WTC11 (cell line): ENCODE results near the gene DDI1. TPM values are rescaled to one million over a fixed set of nuclear protein-coding genes. Genes with fewer than 3 reads are reported as not detected.

Experiments used
- ATAC-seq: fragments of 200-7000 bp; cut with Tn5 transposase; 2 replicates; pipeline ENCODE4 v1.10.0; 2021; ENCODE audit warnings: mild to moderate bottlenecking, moderate library complexity
- CTCF ChIA-PET: fragments of 300-600 bp; sonication (Branson Sonifier 250); formaldehyde crosslinking; loops from one replicate; lab custom pipeline; 2021; ENCODE audit warnings: antibody characterized with exemption; lab: Charles Lee
- POLR2A ChIA-PET: fragments of 350-600 bp; sonication (Branson Sonifier 250); formaldehyde crosslinking; loops from one replicate; lab custom pipeline; 2021; ENCODE audit warnings: antibody characterized with exemption; lab: Charles Lee
- DNase-seq: peaks from one replicate; pipeline ENCODE4 v3.0.0; 2021; ENCODE audit warnings: low spot score
- H3K27ac Mint-ChIP-seq: 2 replicates; pipeline ENCODE4 v1.8.0; 2021; ENCODE audit warnings: mixed read lengths
- H3K27me3 Mint-ChIP-seq: 2 replicates; pipeline ENCODE4 v1.8.0; 2021; ENCODE audit warnings: low read depth, mild to moderate bottlenecking, moderate library complexity, mixed read lengths
- H3K36me3 Mint-ChIP-seq: 2 replicates; pipeline ENCODE4 v1.8.0; 2021; ENCODE audit warnings: mixed read lengths
- H3K4me1 Mint-ChIP-seq: 2 replicates; pipeline ENCODE4 v1.8.0; 2022; ENCODE audit warnings: mixed read lengths
- H3K4me3 Mint-ChIP-seq: 2 replicates; pipeline ENCODE4 v1.8.0; 2021; ENCODE audit warnings: mild to moderate bottlenecking, moderate library complexity, mixed read lengths
- H3K9me3 Mint-ChIP-seq: 2 replicates; pipeline ENCODE4 v1.8.0; 2021; ENCODE audit warnings: mixed read lengths
- CBFB ChIP-seq: sonication (generic); formaldehyde crosslinking; IDR thresholded peaks from 2 replicates; pipeline ENCODE4 v1.8.1; 2022; ENCODE audit warnings: mild to moderate bottlenecking, low read depth, missing genetic modification reagents
- CREB1 ChIP-seq: sonication (generic); formaldehyde crosslinking; IDR thresholded peaks from 2 replicates; pipeline ENCODE4 v1.8.0; 2023; ENCODE audit warnings: mild to moderate bottlenecking, missing genetic modification reagents
- CREM ChIP-seq: sonication (generic); formaldehyde crosslinking; IDR thresholded peaks from 2 replicates; pipeline ENCODE4 v1.8.1; 2022; ENCODE audit warnings: mild to moderate bottlenecking, missing genetic modification reagents, moderate library complexity
- E2F4 ChIP-seq: sonication (generic); formaldehyde crosslinking; IDR thresholded peaks from 2 replicates; pipeline ENCODE4 v1.8.1; 2022; ENCODE audit warnings: low read depth, mild to moderate bottlenecking, moderate library complexity, missing genetic modification reagents, borderline replicate concordance
- ELF4 ChIP-seq: sonication (generic); formaldehyde crosslinking; IDR thresholded peaks from 2 replicates; pipeline ENCODE4 v1.8.1; 2022; ENCODE audit warnings: low read depth, mild to moderate bottlenecking, moderate library complexity, missing genetic modification reagents
- FOXJ3 ChIP-seq: sonication (generic); formaldehyde crosslinking; IDR thresholded peaks from 2 replicates; pipeline ENCODE4 v1.9.0; 2021; ENCODE audit warnings: missing genetic modification reagents, mild to moderate bottlenecking, borderline replicate concordance
- FOXK1 ChIP-seq: sonication (generic); formaldehyde crosslinking; IDR thresholded peaks from 2 replicates; pipeline ENCODE4 v1.8.0; 2022; ENCODE audit warnings: mild to moderate bottlenecking, moderate library complexity, missing genetic modification reagents
- GABPB1 ChIP-seq: sonication (generic); formaldehyde crosslinking; IDR thresholded peaks from 2 replicates; pipeline ENCODE4 v1.8.1; 2023; ENCODE audit warnings: mild to moderate bottlenecking, missing genetic modification reagents
- GRHL2 ChIP-seq: fragments of 250-450 bp; sonication (Bioruptor Pico); IDR thresholded peaks from 2 replicates; pipeline ENCODE4 v1.8.0; 2022; ENCODE audit warnings: mild to moderate bottlenecking, moderate library complexity; ENCODE audit not compliant: insufficient replicate concordance, severe bottlenecking
- IRF2 ChIP-seq: sonication (generic); formaldehyde crosslinking; IDR thresholded peaks from 2 replicates; pipeline ENCODE4 v1.8.0; 2022; ENCODE audit warnings: low read depth, missing genetic modification reagents, borderline replicate concordance
- JUN ChIP-seq: sonication (generic); formaldehyde crosslinking; IDR thresholded peaks from 2 replicates; pipeline ENCODE4 v1.8.0; 2023; ENCODE audit warnings: mild to moderate bottlenecking, missing genetic modification reagents
- MLX ChIP-seq: sonication (generic); formaldehyde crosslinking; IDR thresholded peaks from 2 replicates; pipeline ENCODE4 v1.8.1; 2023; ENCODE audit warnings: mild to moderate bottlenecking, missing genetic modification reagents, moderate library complexity
- MXD4 ChIP-seq: fragments of 250-450 bp; sonication (Bioruptor Pico); IDR thresholded peaks from 2 replicates; pipeline ENCODE4 v1.8.0; 2021; ENCODE audit warnings: mild to moderate bottlenecking, moderate library complexity, borderline replicate concordance
- MYBL2 ChIP-seq: sonication (generic); formaldehyde crosslinking; IDR thresholded peaks from 2 replicates; pipeline ENCODE4 v1.8.1; 2023; ENCODE audit warnings: mild to moderate bottlenecking, moderate library complexity, missing genetic modification reagents
- NR2C2 ChIP-seq: sonication (generic); formaldehyde crosslinking; IDR thresholded peaks from 2 replicates; pipeline ENCODE4 v1.8.0; 2022; ENCODE audit warnings: mild to moderate bottlenecking, missing genetic modification reagents
- RORB ChIP-seq: fragments of 250-450 bp; sonication (Bioruptor Pico); IDR thresholded peaks from 2 replicates; pipeline ENCODE4 v1.9.0; 2021; ENCODE audit warnings: mild to moderate bottlenecking
- SMAD4 ChIP-seq: sonication (generic); formaldehyde crosslinking; IDR thresholded peaks from 2 replicates; pipeline ENCODE4 v1.8.0; 2022; ENCODE audit warnings: mild to moderate bottlenecking, missing genetic modification reagents
- TEAD1 ChIP-seq: sonication (generic); formaldehyde crosslinking; IDR thresholded peaks from 2 replicates; pipeline ENCODE4 v1.8.0; 2022; ENCODE audit warnings: mild to moderate bottlenecking, missing genetic modification reagents
- TEAD4 ChIP-seq: sonication (generic); formaldehyde crosslinking; IDR thresholded peaks from 2 replicates; pipeline ENCODE4 v1.8.0; 2022; ENCODE audit warnings: mild to moderate bottlenecking, missing genetic modification reagents
- ZBTB43 ChIP-seq: sonication (generic); formaldehyde crosslinking; IDR thresholded peaks from 2 replicates; pipeline ENCODE4 v1.8.1; 2023; ENCODE audit warnings: mild to moderate bottlenecking, missing genetic modification reagents
- ZNF512 ChIP-seq: sonication (generic); formaldehyde crosslinking; IDR thresholded peaks from 2 replicates; pipeline ENCODE4 v1.8.1; 2022; ENCODE audit warnings: missing genetic modification reagents, borderline replicate concordance
- ZNF532 ChIP-seq: fragments of 250-450 bp; sonication (Bioruptor Pico); IDR thresholded peaks from 2 replicates; pipeline ENCODE4 v1.9.0; 2021; ENCODE audit warnings: mild to moderate bottlenecking, borderline replicate concordance
- total RNA-seq: library from RNA; stranded (reverse); gene quantifications from 3 replicates; pipeline ENCODE4 v1.2.3, GENCODE V29; 2021

The DDI1 gene
- total RNA-seq, 1 experiment from 2014 or later = not detected

GRCh38 chr11:104043142-104043541, 6.7 kb downstream of the DDI1 start:
- Mint-ChIP-seq H3K36me3 (no peaks in the 10 kb centered on the region), H3K27me3 (no peaks in the 10 kb centered on the region), H3K27ac (no peak overlapping the region), H3K9me3 (no peaks in the 10 kb centered on the region), H3K4me3 (no peak overlapping the region), H3K4me1 (no peaks in the 10 kb centered on the region)
- ChIA-PET CTCF (no interaction called here), POLR2A (no interaction called here)
- DNase-seq (no peak), ATAC-seq (no peak)
- TF ChIP-seq ZBTB43 (CRISPR knock-in tag) (no peak), FOXJ3 (CRISPR knock-in tag) (no peak), MXD4 (CRISPR knock-in tag) (no peak), CBFB (CRISPR knock-in tag) (no peak), GABPB1 (no peak), ZNF512 (CRISPR knock-in tag) (no peak), IRF2 (no peak), MYBL2 (CRISPR knock-in tag) (no peak), JUN (CRISPR knock-in tag) (no peak), E2F4 (CRISPR knock-in tag) (no peak), RORB (CRISPR knock-in tag) (no peak), TEAD4 (CRISPR knock-in tag) (no peak)

GRCh38 chr11:104043678-104044239, 7.3 kb downstream of the DDI1 start:
- H3K4me3 Mint-ChIP-seq = no peak overlapping the region
- no peaks in the 10 kb centered on the region for H3K36me3 Mint-ChIP-seq
- no peak for DNase-seq
- no peak for TF ChIP-seq TEAD4 (CRISPR knock-in tag)
- TF ChIP-seq MLX = no peak
- no peak for TF ChIP-seq GRHL2 (CRISPR knock-in tag)
- TF ChIP-seq MYBL2 (CRISPR knock-in tag) = no peak
- TF ChIP-seq TEAD1 (CRISPR knock-in tag) = no peak
- TF ChIP-seq IRF2 = no peak
- no peaks in the 10 kb centered on the region for H3K9me3 Mint-ChIP-seq
- H3K27me3 Mint-ChIP-seq = no peaks in the 10 kb centered on the region
- CTCF ChIA-PET = no interaction called here
- ATAC-seq = no peak
- no peak overlapping the region for H3K27ac Mint-ChIP-seq
- H3K4me1 Mint-ChIP-seq = no peaks in the 10 kb centered on the region
- POLR2A ChIA-PET = no interaction called here

GRCh38 chr11:104046331-104046730, 9.9 kb downstream of the DDI1 start:
- Mint-ChIP-seq H3K9me3 (no peaks in the 10 kb centered on the region), H3K4me1 (no peaks in the 10 kb centered on the region), H3K27me3 (no peaks in the 10 kb centered on the region), H3K36me3 (no peaks in the 10 kb centered on the region), H3K27ac (no peak overlapping the region), H3K4me3 (no peak overlapping the region)
- CTCF ChIA-PET = no interaction called here
- no peak for DNase-seq
- POLR2A ChIA-PET = no interaction called here
- no peak for ATAC-seq
- no peak for TF ChIP-seq ELF4 (CRISPR knock-in tag)
- no peak for TF ChIP-seq NR2C2 (CRISPR knock-in tag)
- no peak for TF ChIP-seq CREB1 (CRISPR knock-in tag)
- TF ChIP-seq ZNF532 (CRISPR knock-in tag) = no peak
- no peak for TF ChIP-seq MYBL2 (CRISPR knock-in tag)
- no peak for TF ChIP-seq SMAD4
- no peak for TF ChIP-seq TEAD1 (CRISPR knock-in tag)
- no peak for TF ChIP-seq FOXK1 (CRISPR knock-in tag)
- no peak for TF ChIP-seq CREM (CRISPR knock-in tag)
- no peak for TF ChIP-seq ZNF512 (CRISPR knock-in tag)
